ENCODE measurements around the gene XPC.

Gene XPC

DNA sequence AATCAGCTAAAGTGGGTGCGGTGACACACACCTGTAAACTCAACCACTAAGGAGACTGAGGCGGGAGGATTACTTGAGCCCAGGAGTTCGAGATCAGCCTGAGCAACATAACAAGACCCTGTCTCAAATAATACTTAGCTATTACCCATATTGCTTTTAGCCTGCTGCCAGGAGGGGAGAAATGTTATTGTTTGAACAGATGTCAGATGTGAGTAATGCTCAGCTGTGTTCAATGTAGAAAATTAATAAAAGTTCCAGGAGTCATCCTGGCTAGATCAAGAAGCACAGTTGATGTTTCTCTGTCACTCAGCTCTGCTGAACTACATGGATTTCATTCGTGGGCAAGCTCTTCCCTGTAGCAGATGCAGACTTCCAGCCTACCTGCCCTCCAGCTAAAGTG, 22.4 kb upstream of the XPC start:
- TF ChIP-seq PKNOX1 (IDR thresholded peaks at IDR 0.05) (no peak), ELF4 (IDR thresholded peaks at IDR 0.05) (no peak), SUZ12 (IDR thresholded peaks at IDR 0.05) (no peak), ZNF384 (IDR thresholded peaks at IDR 0.05) (no peak)
- ChIA-PET POLR2A (interaction anchor here (1.7 kb wide), 1 partner anchor 22 kb away, joined by 10 read pairs; the partner anchor contains the start of genes LSM3 and XPC), CTCF (interaction anchor here (1.7 kb wide), 1 partner anchor 11 kb away, joined by 4 read pairs; no protein-coding TSS in a partner anchor)
- no peak for DNase-seq (ENCODE audit: extremely low spot score)

- TF ChIP-seq ELF4 (IDR thresholded peaks at IDR 0.05) (no peak), FOXA1 (IDR thresholded peaks at IDR 0.05) (no peak), NFRKB (IDR thresholded peaks at IDR 0.05) (no peak), TARDBP (IDR thresholded peaks at IDR 0.05) (no peak), FOXK2 (IDR thresholded peaks at IDR 0.05) (no peak), PKNOX1 (IDR thresholded peaks at IDR 0.05) (no peak), CTBP1 (IDR thresholded peaks at IDR 0.05; ENCODE audit: borderline replicate concordance) (no peak), ARNT (IDR thresholded peaks at IDR 0.05) (no peak), HDGF (IDR thresholded peaks at IDR 0.05; ENCODE audit: borderline replicate concordance) (no peak), BHLHE40 (IDR thresholded peaks at IDR 0.05; ENCODE audit: borderline replicate concordance) (no peak)
- no peak for DNase-seq (ENCODE audit: extremely low spot score)
- ChIA-PET POLR2A (interaction anchor here (1.7 kb wide), 1 partner anchor 21 kb away, joined by 10 read pairs; the partner anchor contains the start of genes LSM3 and XPC), CTCF (no interaction called here)
Observed at GRCh38 chr3:14200276-14200675, 21.9 kb upstream of the XPC start.

GRCh38 chr3:14199641-14200040, 21.2 kb upstream of the XPC start:
- DNase-seq (ENCODE audit: extremely low spot score), result no peak
- TF ChIP-seq FOXA1 (IDR thresholded peaks at IDR 0.05), result no peak
- no peak for TF ChIP-seq BHLHE40 (IDR thresholded peaks at IDR 0.05; ENCODE audit: borderline replicate concordance)
- TF ChIP-seq L3MBTL2 (conservative IDR thresholded peaks at IDR 0.05), result no peak
- TF ChIP-seq FOXK2 (IDR thresholded peaks at IDR 0.05), result no peak
- TF ChIP-seq SP1 (IDR thresholded peaks at IDR 0.05), result no peak
- no peak for TF ChIP-seq LEF1 (IDR thresholded peaks at IDR 0.05; ENCODE audit: borderline replicate concordance)
- ChIA-PET POLR2A (no interaction called here), CTCF (no interaction called here)

DNA sequence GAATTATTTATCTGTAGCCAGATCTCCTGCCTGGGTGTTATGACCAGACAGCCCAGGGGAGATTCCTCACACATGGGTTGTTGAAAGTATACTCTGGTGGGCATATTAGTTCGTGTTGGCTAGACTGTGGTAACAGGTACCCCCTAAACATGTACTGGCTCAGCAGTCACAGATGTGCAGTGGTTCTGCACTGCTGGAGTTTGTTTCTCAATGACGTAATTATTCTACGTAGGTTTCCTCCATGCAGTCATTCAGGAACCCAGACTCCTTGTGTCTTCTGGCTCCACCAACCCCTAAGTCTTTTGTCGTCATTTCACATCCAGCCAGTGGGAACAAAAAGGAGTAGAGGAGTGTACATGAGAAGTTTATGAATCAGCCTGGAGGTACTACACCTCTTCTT, 16.5 kb upstream of the XPC start:
- ChIA-PET CTCF (no interaction called here), POLR2A (no interaction called here)
- TF ChIP-seq SUZ12 (IDR thresholded peaks at IDR 0.05) (no peak), SP1 (IDR thresholded peaks at IDR 0.05) (no peak), BHLHE40 (IDR thresholded peaks at IDR 0.05; ENCODE audit: borderline replicate concordance) (no peak), LEF1 (IDR thresholded peaks at IDR 0.05; ENCODE audit: borderline replicate concordance) (no peak), HDGF (IDR thresholded peaks at IDR 0.05; ENCODE audit: borderline replicate concordance) (no peak), CTBP1 (IDR thresholded peaks at IDR 0.05; ENCODE audit: borderline replicate concordance) (no peak), FOXK2 (IDR thresholded peaks at IDR 0.05) (no peak), ARNT (IDR thresholded peaks at IDR 0.05) (no peak), FOXM1 (IDR thresholded peaks at IDR 0.05; ENCODE audit: borderline replicate concordance) (no peak), PKNOX1 (IDR thresholded peaks at IDR 0.05) (no peak), ZNF384 (IDR thresholded peaks at IDR 0.05) (no peak), ELF4 (IDR thresholded peaks at IDR 0.05) (no peak), TARDBP (IDR thresholded peaks at IDR 0.05) (no peak), NFRKB (IDR thresholded peaks at IDR 0.05) (no peak), FOXA1 (IDR thresholded peaks at IDR 0.05) (no peak)
- DNase-seq (ENCODE audit: extremely low spot score), result no peak

GRCh38 chr3:14188041-14188754, 9.8 kb upstream of the XPC start:
- ChIA-PET POLR2A (interaction anchor here (1.0 kb wide), 1 partner anchor 10 kb away, joined by 3 read pairs; the partner anchor contains the start of genes LSM3 and XPC), CTCF (no interaction called here)
- TF ChIP-seq SUZ12 (IDR thresholded peaks at IDR 0.05), result no peak
- TF ChIP-seq FOXK2 (IDR thresholded peaks at IDR 0.05), result no peak
- no peak for TF ChIP-seq L3MBTL2 (conservative IDR thresholded peaks at IDR 0.05)
- TF ChIP-seq ZNF384 (IDR thresholded peaks at IDR 0.05), result no peak
- TF ChIP-seq PKNOX1 (IDR thresholded peaks at IDR 0.05), result no peak
- no peak for TF ChIP-seq CTBP1 (IDR thresholded peaks at IDR 0.05; ENCODE audit: borderline replicate concordance)
- TF ChIP-seq FOXM1 (IDR thresholded peaks at IDR 0.05; ENCODE audit: borderline replicate concordance), result no peak
- TF ChIP-seq FOXA1 (IDR thresholded peaks at IDR 0.05), result no peak
- no peak for TF ChIP-seq HDGF (IDR thresholded peaks at IDR 0.05; ENCODE audit: borderline replicate concordance)
- no peak for DNase-seq (ENCODE audit: extremely low spot score)

DNA sequence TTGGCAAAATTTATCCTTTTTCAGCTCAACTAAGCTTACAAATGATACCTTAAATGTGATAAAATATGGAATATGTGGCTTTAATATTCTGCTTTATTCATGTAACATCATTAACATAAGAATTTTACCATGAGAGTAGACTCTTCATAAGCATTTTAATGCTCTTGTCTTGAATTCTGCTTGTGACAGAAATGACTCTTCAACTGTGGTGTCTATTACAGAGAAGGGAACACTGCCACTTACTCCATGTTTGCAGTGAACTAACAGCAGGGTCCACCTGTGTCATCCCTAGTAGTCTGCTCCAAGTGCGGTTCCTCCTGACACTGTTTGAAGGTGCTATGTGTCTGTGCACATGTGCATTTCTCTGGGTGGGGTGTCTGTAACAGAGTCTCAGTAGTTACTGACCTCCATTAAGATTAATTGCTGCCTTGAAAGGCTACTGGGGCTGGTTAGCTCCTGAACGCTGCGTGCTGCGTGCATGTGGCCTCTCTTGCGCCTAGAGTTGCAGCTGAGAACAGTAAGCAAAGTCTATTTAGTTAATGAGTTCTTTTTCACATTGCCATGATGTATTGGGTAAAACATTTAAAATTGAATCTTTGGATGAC, 8.6 kb upstream of the XPC start:
- TF ChIP-seq TARDBP (IDR thresholded peaks at IDR 0.05) (no peak), HDGF (IDR thresholded peaks at IDR 0.05; ENCODE audit: borderline replicate concordance) (no peak), LEF1 (IDR thresholded peaks at IDR 0.05; ENCODE audit: borderline replicate concordance) (no peak), FOXK2 (IDR thresholded peaks at IDR 0.05) (no peak), SP1 (IDR thresholded peaks at IDR 0.05) (no peak), NFRKB (IDR thresholded peaks at IDR 0.05) (no peak), FOXA1 (IDR thresholded peaks at IDR 0.05) (no peak), CTBP1 (IDR thresholded peaks at IDR 0.05; ENCODE audit: borderline replicate concordance) (no peak), PKNOX1 (IDR thresholded peaks at IDR 0.05) (no peak), ELF4 (IDR thresholded peaks at IDR 0.05) (no peak)
- ChIA-PET POLR2A (no interaction called here), CTCF (no interaction called here)
- no peak for DNase-seq (ENCODE audit: extremely low spot score)

Data from HEK293T (cell line).